Activated T-helper 17 cell treated with anti-CD3 and anti-CD28 coated beads, Interleukin-2, amount 50 U/mL, for 72 hours (primary cell): Measurements from ENCODE around the gene THAP3. TPM values are rescaled to one million over a fixed set of nuclear protein-coding genes. Genes with fewer than 3 reads are reported as not detected.
A peak's percentile ranks its signal among the peaks of the same experiment; 100 is the strongest.

ENCODE experiments used
- ATAC-seq: fragments of 150-1000 bp; cut with Tn5 transposase; replicated peaks from 2 replicates; pipeline ENCODE4 v1.10.0; 2021; ENCODE audit warnings: mild to moderate bottlenecking, moderate library complexity
- H3K27ac Mint-ChIP-seq: one replicate; pipeline ENCODE4 v1.8.0; 2022; ENCODE audit warnings: mixed read lengths
- H3K27me3 Mint-ChIP-seq: one replicate; pipeline ENCODE4 v1.8.0; 2022; ENCODE audit warnings: mixed read lengths
- H3K36me3 Mint-ChIP-seq: one replicate; pipeline ENCODE4 v1.8.0; 2022; ENCODE audit warnings: low read depth, mild to moderate bottlenecking, mixed read lengths
- H3K4me1 Mint-ChIP-seq: one replicate; pipeline ENCODE4 v1.8.0; 2022; ENCODE audit warnings: mixed read lengths
- H3K4me3 Mint-ChIP-seq: one replicate; pipeline ENCODE4 v1.8.0; 2022; ENCODE audit warnings: mild to moderate bottlenecking, mixed read lengths
- H3K9me3 Mint-ChIP-seq: one replicate; pipeline ENCODE4 v1.8.0; 2022; ENCODE audit warnings: mixed read lengths
- total RNA-seq, 2 donors: library from RNA; stranded (reverse); gene quantifications; one replicate each; pipeline ENCODE4 v1.2.3, GENCODE V29; 2022

Gene THAP3
- total RNA-seq = 10 to 100 TPM; 19.3 to 34.6 TPM

GRCh38 chr1:6624710-6625583, at the start of gene THAP3:
Gene THAP3, plus strand, starts transcription at chr1:6624868. Its CDS starts 351 bp downstream, at chr1:6625219.
- peak within 1 kb of the TSS; percentile 88 for H3K4me3 Mint-ChIP-seq
- peak; percentile 97 for ATAC-seq
- peak within 1 kb of the TSS; percentile 89 for H3K27ac Mint-ChIP-seq
- peaks cover 77% of the 10 kb centered on the region for H3K36me3 Mint-ChIP-seq
- H3K9me3 Mint-ChIP-seq = no peaks in the 10 kb centered on the region
- H3K4me1 Mint-ChIP-seq = peaks cover 5% of the 10 kb centered on the region
- no peaks in the 10 kb centered on the region for H3K27me3 Mint-ChIP-seq

GRCh38 chr1:6577831-6578525, 46.7 kb upstream of the THAP3 start:
- H3K4me1 Mint-ChIP-seq = peaks cover 8% of the 10 kb centered on the region
- no peaks in the 10 kb centered on the region for H3K9me3 Mint-ChIP-seq
- H3K27ac Mint-ChIP-seq = no peak overlapping the region
- no peak overlapping the region for H3K4me3 Mint-ChIP-seq
- no peaks in the 10 kb centered on the region for H3K27me3 Mint-ChIP-seq
- no peaks in the 10 kb centered on the region for H3K36me3 Mint-ChIP-seq
- ATAC-seq = no peak

- ATAC-seq = no peak
- Mint-ChIP-seq H3K4me1 (peaks cover 8% of the 10 kb centered on the region), H3K36me3 (no peaks in the 10 kb centered on the region), H3K27me3 (no peaks in the 10 kb centered on the region), H3K4me3 (peak overlapping the region; percentile 91), H3K9me3 (no peaks in the 10 kb centered on the region), H3K27ac (peak overlapping the region; percentile 95)
These were observed 45.9 kb upstream of the THAP3 start for GRCh38 chr1:6578624-6579373.

- Mint-ChIP-seq H3K27ac (peak within 1 kb of the TSS; percentile 95), H3K4me1 (peaks cover 10% of the 10 kb centered on the region), H3K36me3 (no peaks in the 10 kb centered on the region), H3K4me3 (peak within 1 kb of the TSS; percentile 91), H3K27me3 (no peaks in the 10 kb centered on the region), H3K9me3 (no peaks in the 10 kb centered on the region)
- ATAC-seq = peak; percentile 99
These were observed 45.1 kb upstream of the THAP3 start, which contains the start of gene ZBTB48 for GRCh38 chr1:6579374-6580118. Gene ZBTB48, plus strand, starts transcription at chr1:6579994. Its CDS starts 616 bp downstream, at chr1:6580610.

GRCh38 chr1:6580119-6580592, 44.5 kb upstream of the THAP3 start:
- H3K27me3 Mint-ChIP-seq = no peaks in the 10 kb centered on the region
- ATAC-seq = no peak
- no peaks in the 10 kb centered on the region for H3K36me3 Mint-ChIP-seq
- H3K4me3 Mint-ChIP-seq = peak overlapping the region; percentile 91
- H3K27ac Mint-ChIP-seq = peak overlapping the region; percentile 95
- H3K9me3 Mint-ChIP-seq = no peaks in the 10 kb centered on the region
- peaks cover 14% of the 10 kb centered on the region for H3K4me1 Mint-ChIP-seq

GRCh38 chr1:6580593-6581409, 43.9 kb upstream of the THAP3 start:
- ATAC-seq = no peak
- H3K27ac Mint-ChIP-seq = peak overlapping the region; percentile 95
- H3K9me3 Mint-ChIP-seq = no peaks in the 10 kb centered on the region
- H3K36me3 Mint-ChIP-seq = no peaks in the 10 kb centered on the region
- H3K4me3 Mint-ChIP-seq = peak overlapping the region; percentile 91
- peaks cover 14% of the 10 kb centered on the region for H3K4me1 Mint-ChIP-seq
- H3K27me3 Mint-ChIP-seq = no peaks in the 10 kb centered on the region

GRCh38 chr1:6581561-6582305, 42.9 kb upstream of the THAP3 start:
- no peak for ATAC-seq
- Mint-ChIP-seq H3K27me3 (no peaks in the 10 kb centered on the region), H3K36me3 (no peaks in the 10 kb centered on the region), H3K9me3 (no peaks in the 10 kb centered on the region), H3K4me3 (peak overlapping the region; percentile 91), H3K4me1 (peaks cover 14% of the 10 kb centered on the region), H3K27ac (peak overlapping the region; percentile 95)

- Mint-ChIP-seq H3K27me3 (no peaks in the 10 kb centered on the region), H3K4me1 (peaks cover 14% of the 10 kb centered on the region), H3K9me3 (no peaks in the 10 kb centered on the region), H3K36me3 (no peaks in the 10 kb centered on the region), H3K4me3 (peak overlapping the region; percentile 91), H3K27ac (peak overlapping the region; percentile 95)
- no peak for ATAC-seq
These were observed 42.3 kb upstream of the THAP3 start for GRCh38 chr1:6582370-6582769.

GRCh38 chr1:6584126-6585080, 40.3 kb upstream of the THAP3 start:
- no peak for ATAC-seq
- H3K27me3 Mint-ChIP-seq = no peaks in the 10 kb centered on the region
- peaks cover 14% of the 10 kb centered on the region for H3K4me1 Mint-ChIP-seq
- peak overlapping the region; percentile 58 for H3K27ac Mint-ChIP-seq
- H3K9me3 Mint-ChIP-seq = no peaks in the 10 kb centered on the region
- H3K4me3 Mint-ChIP-seq = no peak overlapping the region
- H3K36me3 Mint-ChIP-seq = peaks cover 10% of the 10 kb centered on the region

GRCh38 chr1:6585081-6585722, 39.5 kb upstream of the THAP3 start:
- H3K4me3 Mint-ChIP-seq = no peak overlapping the region
- no peaks in the 10 kb centered on the region for H3K27me3 Mint-ChIP-seq
- H3K36me3 Mint-ChIP-seq = peaks cover 18% of the 10 kb centered on the region
- H3K4me1 Mint-ChIP-seq = peaks cover 14% of the 10 kb centered on the region
- H3K9me3 Mint-ChIP-seq = no peaks in the 10 kb centered on the region
- ATAC-seq = no peak
- peak overlapping the region; percentile 58 for H3K27ac Mint-ChIP-seq

GRCh38 chr1:6585841-6586240, 38.8 kb upstream of the THAP3 start:
- no peak overlapping the region for H3K4me3 Mint-ChIP-seq
- peaks cover 24% of the 10 kb centered on the region for H3K36me3 Mint-ChIP-seq
- H3K27me3 Mint-ChIP-seq = no peaks in the 10 kb centered on the region
- H3K9me3 Mint-ChIP-seq = no peaks in the 10 kb centered on the region
- no peak for ATAC-seq
- H3K27ac Mint-ChIP-seq = no peak overlapping the region
- peaks cover 14% of the 10 kb centered on the region for H3K4me1 Mint-ChIP-seq
